HepG2 (cell line): ENCODE results near the gene KAT7. TPM values are rescaled to one million over a fixed set of nuclear protein-coding genes. Genes with fewer than 3 reads are reported as not detected.

Source experiments
- BCL6 ChIP-seq: IDR thresholded peaks from 2 replicates; pipeline ENCODE4 v1.6.1; 2016; ENCODE audit warnings: missing genetic modification reagents, missing compliant biosample characterization
- FOXK1 ChIP-seq: sonication (generic); formaldehyde crosslinking; IDR thresholded peaks from 2 replicates; pipeline ENCODE4 v1.4.0; 2020; ENCODE audit warnings: low read depth, missing genetic modification reagents, borderline replicate concordance
- HOXA7 ChIP-seq: sonication (generic); formaldehyde crosslinking; IDR thresholded peaks from 2 replicates; pipeline ENCODE4 v1.8.1; 2022; ENCODE audit warnings: mild to moderate bottlenecking, missing genetic modification reagents, moderate library complexity
- KLF13 ChIP-seq: sonication (generic); formaldehyde crosslinking; IDR thresholded peaks from 2 replicates; pipeline ENCODE4 v1.4.0; 2020; ENCODE audit warnings: mild to moderate bottlenecking, missing genetic modification reagents
- KLF9 ChIP-seq: IDR thresholded peaks from 2 replicates; pipeline ENCODE4 v1.6.1; 2016; ENCODE audit warnings: low read depth
- NR2F6 ChIP-seq, 2 experiments: IDR thresholded peaks; 2 replicates each; pipeline ENCODE4 v1.6.1; 2016; ENCODE audit warnings: antibody characterized with exemption in 1 of 2, mild to moderate bottlenecking in 1 of 2
- RELA ChIP-seq: sonication (generic); formaldehyde crosslinking; IDR thresholded peaks from 2 replicates; pipeline ENCODE4 v1.4.0; 2020; ENCODE audit warnings: missing genetic modification reagents
- SP2 ChIP-seq: sonication (generic); formaldehyde crosslinking; IDR thresholded peaks from 2 replicates; pipeline ENCODE4 v1.5.1; 2020; ENCODE audit warnings: mild to moderate bottlenecking, missing genetic modification reagents
- ZC3H13 ChIP-seq: sonication (generic); formaldehyde crosslinking; IDR thresholded peaks from 2 replicates; pipeline ENCODE4 v1.8.1; 2023; ENCODE audit warnings: mild to moderate bottlenecking, missing genetic modification reagents, moderate library complexity
- ZFP91 ChIP-seq: sonication (generic); formaldehyde crosslinking; IDR thresholded peaks from 2 replicates; pipeline ENCODE4 v1.9.0; 2022; ENCODE audit warnings: missing genetic modification reagents, mild to moderate bottlenecking, borderline replicate concordance
- ZNF143 ChIP-seq: sonication (generic); formaldehyde crosslinking; IDR thresholded peaks from 2 replicates; pipeline ENCODE4 v1.4.0; 2020; ENCODE audit warnings: missing genetic modification reagents
- ZNF580 ChIP-seq: IDR thresholded peaks from 2 replicates; pipeline ENCODE4 v1.6.1; 2016; ENCODE audit warnings: low read depth, borderline replicate concordance
- ZNF652 ChIP-seq: IDR thresholded peaks from 2 replicates; pipeline ENCODE4 v1.6.1; 2016; ENCODE audit warnings: low read depth, borderline replicate concordance
- ZNF878 ChIP-seq: sonication (generic); formaldehyde crosslinking; IDR thresholded peaks from 2 replicates; pipeline ENCODE4 v1.8.1; 2023; ENCODE audit warnings: mild to moderate bottlenecking, missing genetic modification reagents, moderate library complexity
- polyA plus RNA-seq, 8 experiments: library from polyadenylated mRNA; depleted of rRNA in 3 of 8; stranded (reverse) in 7 of 8; unstranded in 1 of 8; fragments of >200 nt; fragmentation: Illumina TruSeq in 4 of 8; extraction: Trizol in 4 of 8; gene quantifications; 2 replicates each; pipeline versions ENCODE4 v1.2.1 to v1.2.3, GENCODE V29; 2011 to 2016; ENCODE audit warnings: low read depth in 4 of 8, missing spikeins in 1 of 8, mixed read lengths in 1 of 8; ENCODE audit not compliant: insufficient read depth in 1 of 8
- total RNA-seq, 5 experiments: library from RNA; depleted of rRNA; stranded (reverse); fragments of >200 nt; fragmentation: Illumina TruSeq; extraction: Trizol; gene quantifications; 2 replicates each; pipeline ENCODE4 v1.2.3, GENCODE V29; 2016; ENCODE audit warnings: low read depth in 1 of 5
- TF ChIP-seq, protein P1 (sequence below): sonication (generic); formaldehyde crosslinking; IDR thresholded peaks from 2 replicates; pipeline ENCODE4 v1.8.1; 2023; ENCODE audit warnings: mild to moderate bottlenecking, missing genetic modification reagents, borderline replicate concordance
- TF ChIP-seq, protein P2 (sequence below), 2 experiments: IDR thresholded peaks; 2 replicates each; pipeline ENCODE4 v1.6.1; 2011 to 2012; ENCODE audit warnings: low read length in 2 of 2, borderline replicate concordance in 1 of 2, low read depth in 1 of 2, mild to moderate bottlenecking in 1 of 2, moderate library complexity in 1 of 2
- TF ChIP-seq, protein P3 (sequence below): sonication (generic); formaldehyde crosslinking; IDR thresholded peaks from 2 replicates; pipeline ENCODE4 v1.4.0; 2020; ENCODE audit warnings: missing genetic modification reagents
- TF ChIP-seq, protein P4 (sequence below): sonication (generic); formaldehyde crosslinking; IDR thresholded peaks from 2 replicates; pipeline ENCODE4 v1.4.0; 2020; ENCODE audit warnings: missing genetic modification reagents, borderline replicate concordance

The KAT7 gene
- total and polyA plus RNA-seq, 2 of the 13 experiments (the other 11 are each of a cell fraction or from before 2014, with no cell fraction given), result 21.2 to 39.2 TPM

DNA sequence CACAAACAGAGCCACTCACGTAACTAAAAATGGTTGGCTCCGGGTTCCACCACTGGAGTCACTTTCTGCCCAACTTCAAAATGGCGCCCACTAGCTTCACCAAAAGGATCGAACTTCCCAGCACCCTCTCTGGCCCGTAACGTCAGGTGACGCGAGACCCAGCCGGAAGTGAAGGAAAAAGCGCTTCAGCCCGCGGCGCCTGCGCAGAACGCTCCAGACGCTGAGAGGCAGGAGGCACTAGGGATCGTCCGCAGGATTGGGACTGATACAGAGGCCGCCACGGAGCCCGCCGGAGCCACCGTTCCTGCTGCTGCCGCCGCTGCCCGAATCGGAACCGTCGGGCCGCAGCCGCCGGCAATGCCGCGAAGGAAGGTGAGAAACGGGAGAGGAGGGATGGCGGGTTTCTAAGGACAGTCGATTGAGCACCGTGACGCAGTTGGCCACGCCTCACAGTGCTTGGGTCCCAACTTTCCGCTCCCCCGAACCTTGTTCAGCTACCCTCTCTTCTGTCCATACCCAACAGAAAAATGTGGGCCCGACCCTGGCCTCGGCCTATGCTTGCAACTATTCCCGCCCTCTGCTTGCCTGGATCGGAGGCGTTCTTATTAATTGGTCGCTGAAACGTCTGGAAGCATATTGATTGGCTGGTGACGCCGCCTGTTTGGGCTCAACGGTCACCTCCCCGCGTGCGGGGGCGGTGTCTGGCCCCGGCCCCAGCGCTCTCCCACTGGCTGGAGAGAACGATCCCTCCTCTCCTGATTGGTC, at the start of gene KAT7 (continued):
- TF ChIP-seq ZNF580 (peak; percentile 94), KLF13 (CRISPR knock-in tag) (no peak), ZNF143 (CRISPR knock-in tag) (peak; percentile 98), SP2 (CRISPR knock-in tag) (peak; percentile 97), NR2F6 (IDR thresholded peaks at IDR 0.05) (no peak), NR2F6 (CRISPR knock-in tag; IDR thresholded peaks at IDR 0.05) (peak; percentile 16; the same call in 1 of the 2 replicates), ZNF878 (CRISPR knock-in tag) (peak; percentile 56; the same call in 1 of the 2 replicates), KLF9 (CRISPR knock-in tag) (peak; percentile 49; the same call in 1 of the 2 replicates), HOXA7 (CRISPR knock-in tag) (no peak), ZFP91 (CRISPR knock-in tag) (peak; percentile 93; the same call in 1 of the 2 replicates), BCL6 (CRISPR knock-in tag) (no peak; the same call in 1 of the 2 replicates), ZC3H13 (CRISPR knock-in tag) (peak; percentile 83; the same call in 1 of the 2 replicates), ZNF652 (CRISPR knock-in tag) (no peak; the same call in 1 of the 2 replicates), FOXK1 (CRISPR knock-in tag) (peak; percentile 89; the same call in 1 of the 2 replicates), RELA (0 out of 2 replicates have a peak, but pooled peaks have one; percentile 59)
- TF ChIP-seq, protein P1, sequence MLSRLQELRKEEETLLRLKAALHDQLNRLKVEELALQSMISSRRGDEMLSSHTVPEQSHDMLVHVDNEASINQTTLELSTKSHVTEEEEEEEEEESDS (CRISPR knock-in tag), result no peak; the same call in 1 of the 2 replicates
- TF ChIP-seq, protein P2, sequence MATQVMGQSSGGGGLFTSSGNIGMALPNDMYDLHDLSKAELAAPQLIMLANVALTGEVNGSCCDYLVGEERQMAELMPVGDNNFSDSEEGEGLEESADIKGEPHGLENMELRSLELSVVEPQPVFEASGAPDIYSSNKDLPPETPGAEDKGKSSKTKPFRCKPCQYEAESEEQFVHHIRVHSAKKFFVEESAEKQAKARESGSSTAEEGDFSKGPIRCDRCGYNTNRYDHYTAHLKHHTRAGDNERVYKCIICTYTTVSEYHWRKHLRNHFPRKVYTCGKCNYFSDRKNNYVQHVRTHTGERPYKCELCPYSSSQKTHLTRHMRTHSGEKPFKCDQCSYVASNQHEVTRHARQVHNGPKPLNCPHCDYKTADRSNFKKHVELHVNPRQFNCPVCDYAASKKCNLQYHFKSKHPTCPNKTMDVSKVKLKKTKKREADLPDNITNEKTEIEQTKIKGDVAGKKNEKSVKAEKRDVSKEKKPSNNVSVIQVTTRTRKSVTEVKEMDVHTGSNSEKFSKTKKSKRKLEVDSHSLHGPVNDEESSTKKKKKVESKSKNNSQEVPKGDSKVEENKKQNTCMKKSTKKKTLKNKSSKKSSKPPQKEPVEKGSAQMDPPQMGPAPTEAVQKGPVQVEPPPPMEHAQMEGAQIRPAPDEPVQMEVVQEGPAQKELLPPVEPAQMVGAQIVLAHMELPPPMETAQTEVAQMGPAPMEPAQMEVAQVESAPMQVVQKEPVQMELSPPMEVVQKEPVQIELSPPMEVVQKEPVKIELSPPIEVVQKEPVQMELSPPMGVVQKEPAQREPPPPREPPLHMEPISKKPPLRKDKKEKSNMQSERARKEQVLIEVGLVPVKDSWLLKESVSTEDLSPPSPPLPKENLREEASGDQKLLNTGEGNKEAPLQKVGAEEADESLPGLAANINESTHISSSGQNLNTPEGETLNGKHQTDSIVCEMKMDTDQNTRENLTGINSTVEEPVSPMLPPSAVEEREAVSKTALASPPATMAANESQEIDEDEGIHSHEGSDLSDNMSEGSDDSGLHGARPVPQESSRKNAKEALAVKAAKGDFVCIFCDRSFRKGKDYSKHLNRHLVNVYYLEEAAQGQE (IDR thresholded peaks at IDR 0.05; ENCODE audit: borderline replicate concordance in 1 of 2, low read depth in 1 of 2, low read length in 2 of 2), result peak in 1 of 2 experiments; percentile 63; a peak in 1 of 4 replicates
- TF ChIP-seq, protein P3, sequence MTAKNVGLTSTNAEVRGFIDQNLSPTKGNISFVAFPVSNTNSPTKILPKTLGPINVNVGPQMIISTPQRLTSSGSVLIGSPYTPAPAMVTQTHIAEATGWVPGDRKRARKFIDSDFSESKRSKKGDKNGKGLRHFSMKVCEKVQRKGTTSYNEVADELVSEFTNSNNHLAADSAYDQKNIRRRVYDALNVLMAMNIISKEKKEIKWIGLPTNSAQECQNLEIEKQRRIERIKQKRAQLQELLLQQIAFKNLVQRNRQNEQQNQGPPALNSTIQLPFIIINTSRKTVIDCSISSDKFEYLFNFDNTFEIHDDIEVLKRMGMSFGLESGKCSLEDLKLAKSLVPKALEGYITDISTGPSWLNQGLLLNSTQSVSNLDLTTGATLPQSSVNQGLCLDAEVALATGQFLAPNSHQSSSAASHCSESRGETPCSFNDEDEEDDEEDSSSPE (CRISPR knock-in tag), result peak; percentile 91
- TF ChIP-seq, protein P4, sequence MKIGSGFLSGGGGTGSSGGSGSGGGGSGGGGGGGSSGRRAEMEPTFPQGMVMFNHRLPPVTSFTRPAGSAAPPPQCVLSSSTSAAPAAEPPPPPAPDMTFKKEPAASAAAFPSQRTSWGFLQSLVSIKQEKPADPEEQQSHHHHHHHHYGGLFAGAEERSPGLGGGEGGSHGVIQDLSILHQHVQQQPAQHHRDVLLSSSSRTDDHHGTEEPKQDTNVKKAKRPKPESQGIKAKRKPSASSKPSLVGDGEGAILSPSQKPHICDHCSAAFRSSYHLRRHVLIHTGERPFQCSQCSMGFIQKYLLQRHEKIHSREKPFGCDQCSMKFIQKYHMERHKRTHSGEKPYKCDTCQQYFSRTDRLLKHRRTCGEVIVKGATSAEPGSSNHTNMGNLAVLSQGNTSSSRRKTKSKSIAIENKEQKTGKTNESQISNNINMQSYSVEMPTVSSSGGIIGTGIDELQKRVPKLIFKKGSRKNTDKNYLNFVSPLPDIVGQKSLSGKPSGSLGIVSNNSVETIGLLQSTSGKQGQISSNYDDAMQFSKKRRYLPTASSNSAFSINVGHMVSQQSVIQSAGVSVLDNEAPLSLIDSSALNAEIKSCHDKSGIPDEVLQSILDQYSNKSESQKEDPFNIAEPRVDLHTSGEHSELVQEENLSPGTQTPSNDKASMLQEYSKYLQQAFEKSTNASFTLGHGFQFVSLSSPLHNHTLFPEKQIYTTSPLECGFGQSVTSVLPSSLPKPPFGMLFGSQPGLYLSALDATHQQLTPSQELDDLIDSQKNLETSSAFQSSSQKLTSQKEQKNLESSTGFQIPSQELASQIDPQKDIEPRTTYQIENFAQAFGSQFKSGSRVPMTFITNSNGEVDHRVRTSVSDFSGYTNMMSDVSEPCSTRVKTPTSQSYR (CRISPR knock-in tag), result no peak
